Keratinocyte (primary cell): ENCODE data around the gene LCOR. TPM values are rescaled to one million over a fixed set of nuclear protein-coding genes. Genes with fewer than 3 reads are reported as not detected.

Source experiments
- DNase-seq: peaks from one replicate; pipeline ENCODE4 v3.0.0-alpha.2; 2011; ENCODE audit warnings: low read depth, missing footprints, low spot score
- FAIRE-seq: peaks from 2 replicates; lab custom pipeline; 2011; peaks lifted over from hg19 to GRCh38; lab: Jason Lieb, UNC
- H2AFZ ChIP-seq: 2 replicates; pipeline ENCODE4 v1.6.0; 2012; ENCODE audit warnings: low read length, control low read depth, inconsistent platforms; ENCODE audit not compliant: control insufficient read depth
- H3K27ac ChIP-seq: 2 replicates; pipeline ENCODE4 v1.5.1; 2011; ENCODE audit warnings: low read length; ENCODE audit not compliant: control insufficient read depth, insufficient read depth
- H3K27me3 ChIP-seq: 3 replicates; pipeline ENCODE4 v1.6.0; 2011; ENCODE audit warnings: low read length; ENCODE audit not compliant: control insufficient read depth, insufficient read depth; ENCODE audit errors: extremely low read depth
- H3K36me3 ChIP-seq, 2 experiments: 2 replicates in 1 of 2; 3 replicates in 1 of 2; pipeline ENCODE4 v1.5.1; 2011; ENCODE audit warnings: low read length in 2 of 2, mild to moderate bottlenecking in 1 of 2; ENCODE audit not compliant: control insufficient read depth in 2 of 2, insufficient read depth in 2 of 2; ENCODE audit errors: extremely low read depth in 1 of 2
- H3K4me1 ChIP-seq: 3 replicates; pipeline ENCODE4 v1.5.1; 2011; ENCODE audit warnings: low read length; ENCODE audit not compliant: control insufficient read depth, insufficient read depth; ENCODE audit errors: extremely low read depth
- H3K4me2 ChIP-seq: 3 replicates; pipeline ENCODE4 v1.6.0; 2011; ENCODE audit warnings: low read depth, low read length; ENCODE audit not compliant: control insufficient read depth, insufficient read depth; ENCODE audit errors: extremely low read depth
- H3K4me3 ChIP-seq, 3 experiments: fragments of 200-600 bp in 1 of 3; sonication (generic) in 1 of 3; 2 replicates in 2 of 3; 3 replicates in 1 of 3; pipeline ENCODE4 v1.5.1; 2011 to 2016; ENCODE audit warnings: low read length in 3 of 3, mild to moderate bottlenecking in 3 of 3, control low read depth in 2 of 3, inconsistent platforms in 1 of 3, low read depth in 1 of 3, mixed read lengths in 1 of 3, mixed run types in 1 of 3, moderate library complexity in 1 of 3; ENCODE audit not compliant: control insufficient read depth in 2 of 3, insufficient read depth in 2 of 3; ENCODE audit errors: extremely low read depth in 1 of 3
- H3K79me2 ChIP-seq: 2 replicates; pipeline ENCODE4 v1.6.0; 2012; ENCODE audit warnings: low read length; ENCODE audit not compliant: control insufficient read depth, insufficient read depth
- H3K9ac ChIP-seq: 3 replicates; pipeline ENCODE4 v1.6.0; 2011; ENCODE audit warnings: low read length; ENCODE audit not compliant: control insufficient read depth, insufficient read depth; ENCODE audit errors: extremely low read depth
- H3K9me1 ChIP-seq: 3 replicates; pipeline ENCODE4 v1.6.0; 2011; ENCODE audit warnings: low read length; ENCODE audit not compliant: control insufficient read depth, insufficient read depth; ENCODE audit errors: extremely low read depth
- H3K9me3 ChIP-seq: 2 replicates; pipeline ENCODE4 v1.5.1; 2012; ENCODE audit warnings: low read depth, low read length; ENCODE audit not compliant: control insufficient read depth
- H4K20me1 ChIP-seq: 3 replicates; pipeline ENCODE4 v1.6.0; 2011; ENCODE audit warnings: low read length; ENCODE audit not compliant: control insufficient read depth, insufficient read depth; ENCODE audit errors: extremely low read depth
- CTCF ChIP-seq, 3 experiments: IDR thresholded peaks in 1 of 3; conservative IDR thresholded peaks in 1 of 3; optimal IDR thresholded peaks in 1 of 3; 2 replicates in 2 of 3; 3 replicates in 1 of 3; pipeline versions ENCODE3 to v1.5.1; 2011; ENCODE audit warnings: low read length in 3 of 3, mild to moderate bottlenecking in 3 of 3, moderate library complexity in 2 of 3, control low read depth in 1 of 3, inconsistent platforms in 1 of 3; ENCODE audit not compliant: insufficient read depth in 2 of 3; ENCODE audit errors: extremely low read depth in 1 of 3
- EZH2 ChIP-seq: IDR thresholded peaks from one replicate; pipeline ENCODE4 v1.6.1; 2012; ENCODE audit warnings: inconsistent platforms, mild to moderate bottlenecking, low read length, moderate library complexity
- dilution Hi-C: fragments of 300-500 bp; cut with MboI; formaldehyde crosslinking; loops from one replicate; pipeline ENCODE4 v1.7.0; 2020; ENCODE audit warnings: low sequenced_read_pairs; ENCODE audit not compliant: extremely low pct_ligation_motif_present
- polyA plus RNA-seq, 5 experiments: library from polyadenylated mRNA; depleted of rRNA in 3 of 5; stranded (reverse) in 3 of 5; stranded (forward) in 1 of 5; unstranded in 1 of 5; fragments of >200 nt; gene quantifications; 1 replicate in 1 of 5; 2 replicates in 3 of 5; 3 replicates in 1 of 5; pipeline versions ENCODE4 v1.2.1 to v1.2.3, GENCODE V29; 2011 to 2012; ENCODE audit warnings: missing spikeins in 2 of 5, low read depth in 1 of 5, low replicate concordance in 1 of 5

LCOR gene
- polyA plus RNA-seq, 1 donor (not counting 4 experiments of a cell fraction or from before 2014, with no cell fraction given): 11.4 TPM

- H3K9me1 ChIP-seq: no peaks in the 10 kb centered on the region
These were observed 155.7 kb downstream of the LCOR start for GRCh38 chr10:96987842-96988175.

GRCh38 chr10:96988426-96988825, 156.3 kb downstream of the LCOR start:
- Histone ChIP-seq H3K27me3 (no peaks in the 10 kb centered on the region), H4K20me1 (no peaks in the 10 kb centered on the region), H3K9me3 (no peaks in the 10 kb centered on the region), H3K4me3 (no peak overlapping the region), H3K9ac (no peak overlapping the region), H2AFZ (no peak overlapping the region), H3K9me1 (no peaks in the 10 kb centered on the region), H3K4me2 (no peak overlapping the region), H3K79me2 (no peaks in the 10 kb centered on the region), H3K27ac (no peak overlapping the region), H3K4me1 (peaks cover 11% of the 10 kb centered on the region), H3K36me3 (no peaks in the 10 kb centered on the region)
- dilution Hi-C loops: no loop called here
- DNase-seq (no peak), FAIRE-seq (no peak)
- TF ChIP-seq CTCF (optimal IDR thresholded peaks at IDR 0.05 in 1 of 3, IDR thresholded peaks at IDR 0.05 in 1 of 3, conservative IDR thresholded peaks at IDR 0.05 in 1 of 3; ENCODE audit: extremely low read depth in 1 of 3, insufficient read depth in 2 of 3, low read length in 3 of 3): no peak
- no peak for TF ChIP-seq EZH2

More at GRCh38 chr10:96987842-96988175, 155.7 kb downstream of the LCOR start:
- no peaks in the 10 kb centered on the region for H3K79me2 ChIP-seq
- DNase-seq: no peak
- no peak for FAIRE-seq
- H3K27ac ChIP-seq: no peak overlapping the region
- peaks cover 11% of the 10 kb centered on the region for H3K4me1 ChIP-seq
- no peaks in the 10 kb centered on the region for H3K27me3 ChIP-seq
- H4K20me1 ChIP-seq: no peaks in the 10 kb centered on the region
- H3K4me3 ChIP-seq: no peak overlapping the region
- dilution Hi-C loops: no loop called here
- H3K9ac ChIP-seq: no peak overlapping the region
- no peak overlapping the region for H3K4me2 ChIP-seq
- H3K9me3 ChIP-seq: no peaks in the 10 kb centered on the region
- no peaks in the 10 kb centered on the region for H3K36me3 ChIP-seq
- no peak overlapping the region for H2AFZ ChIP-seq
- TF ChIP-seq EZH2 (no peak), CTCF (optimal IDR thresholded peaks at IDR 0.05 in 1 of 3, IDR thresholded peaks at IDR 0.05 in 1 of 3, conservative IDR thresholded peaks at IDR 0.05 in 1 of 3; ENCODE audit: extremely low read depth in 1 of 3, insufficient read depth in 2 of 3, low read length in 3 of 3) (no peak)
